Caco-2 (cell line): ENCODE data around the gene MYO7A. TPM values are rescaled to one million over a fixed set of nuclear protein-coding genes. Genes with fewer than 3 reads are reported as not detected.

ENCODE experiments used
- BruUV-seq: library from RNA; stranded (reverse); fragments of 400-500 nt; replicated peaks from 2 replicates; lab custom pipeline; 2021; lab: Mats Ljungman, UMichigan
- CTCF ChIA-PET: fragments of 300-600 bp; sonication (Branson Sonifier 250); formaldehyde crosslinking; loops from one replicate; lab custom pipeline; 2022; ENCODE audit warnings: antibody characterized with exemption; lab: Charles Lee
- POLR2A ChIA-PET: fragments of 300-600 bp; sonication (Branson Sonifier 250); formaldehyde crosslinking; loops from one replicate; lab custom pipeline; 2022; ENCODE audit warnings: antibody characterized with exemption; lab: Charles Lee
- DNase-seq, 2 experiments: peaks; one replicate each; pipeline versions ENCODE4 v3.0.0 to v3.0.0-alpha.2; 2020 to 2022
- H3K27me3 ChIP-seq: replicated peaks from 2 replicates; pipeline ENCODE4 v1.6.0; 2011; ENCODE audit warnings: low read length; ENCODE audit not compliant: control insufficient read depth, insufficient read depth
- H3K36me3 ChIP-seq: 2 replicates; pipeline ENCODE4 v1.5.1; 2011; ENCODE audit warnings: low read length; ENCODE audit not compliant: control insufficient read depth, insufficient read depth
- H3K4me1 ChIP-seq: fragments of 250-450 bp; sonication (Bioruptor Pico); 2 replicates; pipeline ENCODE4 v1.5.1; 2020; ENCODE audit warnings: mild to moderate bottlenecking
- H3K4me3 ChIP-seq: 2 replicates; pipeline ENCODE4 v1.5.1; 2011; ENCODE audit warnings: low read depth, mild to moderate bottlenecking, control low read depth, low read length
- H3K9me3 ChIP-seq: fragments of 250-450 bp; sonication (Bioruptor Pico); 2 replicates; pipeline ENCODE4 v1.5.1; 2020; ENCODE audit warnings: mild to moderate bottlenecking, moderate library complexity
- H3K27ac Mint-ChIP-seq: one replicate; pipeline ENCODE4 v1.8.0; 2022; ENCODE audit warnings: mixed read lengths; ENCODE audit not compliant: unreplicated experiment
- H3K27me3 Mint-ChIP-seq: one replicate; pipeline ENCODE4 v1.8.0; 2022; ENCODE audit warnings: mixed read lengths; ENCODE audit not compliant: insufficient read depth, unreplicated experiment
- H3K36me3 Mint-ChIP-seq: one replicate; pipeline ENCODE4 v1.8.0; 2022; ENCODE audit warnings: mild to moderate bottlenecking, mixed read lengths; ENCODE audit not compliant: insufficient read depth, unreplicated experiment
- H3K4me1 Mint-ChIP-seq: one replicate; pipeline ENCODE4 v1.8.0; 2022; ENCODE audit warnings: low read depth, mixed read lengths; ENCODE audit not compliant: unreplicated experiment
- H3K4me3 Mint-ChIP-seq: one replicate; pipeline ENCODE4 v1.8.0; 2022; ENCODE audit warnings: mild to moderate bottlenecking, moderate library complexity, mixed read lengths; ENCODE audit not compliant: unreplicated experiment
- H3K9me3 Mint-ChIP-seq: one replicate; pipeline ENCODE4 v1.8.0; 2022; ENCODE audit warnings: mixed read lengths; ENCODE audit not compliant: unreplicated experiment
- intact Hi-C: fragments of 100-400 bp; cut with micrococcal nuclease; formaldehyde crosslinking; loops from one replicate; pipeline ENCODE4 v1.10.0; 2022; ENCODE audit not compliant: unreplicated experiment
- total RNA-seq: library from RNA; stranded (reverse); gene quantifications from 2 replicates; pipeline ENCODE4 v1.2.3, GENCODE V29; 2022
- TF ChIP-seq, protein P1 (sequence below), 2 experiments: fragments of 200-600 bp in 1 of 2; IDR thresholded peaks; 1 replicate in 1 of 2; 2 replicates in 1 of 2; pipeline versions ENCODE4 v1.5.1 to v1.8.0; 2011 to 2022; ENCODE audit warnings: antibody characterized with exemption in 1 of 2, control low read depth in 1 of 2, inconsistent platforms in 1 of 2, low read depth in 1 of 2, low read length in 1 of 2, mild to moderate bottlenecking in 1 of 2, moderate library complexity in 1 of 2; ENCODE audit not compliant: insufficient read depth in 1 of 2, severe bottlenecking in 1 of 2, unreplicated experiment in 1 of 2

The MYO7A gene
- total RNA-seq, 1 experiment from 2014 or later, result 8.9 TPM

DNA sequence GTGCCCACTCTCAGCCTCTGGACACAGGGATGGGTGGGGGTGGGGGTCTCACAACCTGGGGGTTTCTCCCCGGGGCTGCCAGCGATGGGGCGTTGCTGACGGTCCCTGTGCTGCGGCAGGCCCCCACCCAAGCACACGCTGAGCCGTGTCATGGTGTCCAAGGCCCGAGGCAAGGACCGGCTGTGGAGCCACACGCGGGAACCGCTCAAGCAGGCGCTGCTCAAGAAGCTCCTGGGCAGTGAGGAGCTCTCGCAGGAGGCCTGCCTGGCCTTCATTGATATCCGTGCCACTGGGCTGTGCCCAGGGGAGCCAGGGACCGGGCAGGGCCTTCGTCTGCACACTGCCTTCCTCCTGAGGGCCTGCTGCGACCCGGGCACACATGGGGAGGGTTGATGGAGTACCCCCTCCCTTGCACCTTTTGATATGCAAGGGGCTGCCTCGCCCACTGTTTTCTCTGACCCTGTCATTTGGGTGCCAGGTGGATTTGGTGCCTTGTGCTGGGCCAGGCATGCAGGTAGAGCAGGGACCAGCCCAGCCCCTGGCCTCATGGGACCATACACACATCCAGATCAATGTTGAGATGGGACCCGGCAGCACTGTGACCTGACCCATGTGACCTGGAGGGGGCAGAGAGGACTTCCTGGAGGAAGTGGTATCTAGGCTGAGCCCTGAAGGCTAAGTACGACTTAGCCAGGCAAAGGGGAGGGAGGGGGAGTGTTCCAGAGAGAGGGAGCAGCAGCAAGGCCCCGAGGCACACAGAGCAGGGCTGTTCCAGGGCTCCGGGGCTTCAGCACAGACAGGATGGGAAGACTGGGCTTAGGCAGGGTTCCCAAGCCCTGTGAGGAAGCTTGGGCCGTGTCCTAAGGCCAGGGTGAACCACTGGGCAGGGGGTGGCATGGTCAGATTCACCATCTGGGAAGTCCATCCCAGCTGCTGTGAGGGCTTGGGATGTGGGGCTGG lies 75.2 kb downstream of the MYO7A start:
- POLR2A ChIA-PET, result interaction anchor here (0.5 kb wide), 1 partner anchor 401 kb away, joined by 5 read pairs; no protein-coding TSS in a partner anchor
- Mint-ChIP-seq H3K9me3 (no peaks in the 10 kb centered on the region), H3K36me3 (no peaks in the 10 kb centered on the region), H3K4me3 (no peak overlapping the region), H3K4me1 (no peaks in the 10 kb centered on the region), H3K27ac (no peak overlapping the region), H3K27me3 (no peaks in the 10 kb centered on the region)
- H3K4me3 ChIP-seq, result no peak overlapping the region
- H3K36me3 ChIP-seq, result no peaks in the 10 kb centered on the region
- no peaks in the 10 kb centered on the region for H3K27me3 ChIP-seq
- intact Hi-C loops, result no loop called here
- BruUV-seq, result no TSS peak
- TF ChIP-seq, protein P1, sequence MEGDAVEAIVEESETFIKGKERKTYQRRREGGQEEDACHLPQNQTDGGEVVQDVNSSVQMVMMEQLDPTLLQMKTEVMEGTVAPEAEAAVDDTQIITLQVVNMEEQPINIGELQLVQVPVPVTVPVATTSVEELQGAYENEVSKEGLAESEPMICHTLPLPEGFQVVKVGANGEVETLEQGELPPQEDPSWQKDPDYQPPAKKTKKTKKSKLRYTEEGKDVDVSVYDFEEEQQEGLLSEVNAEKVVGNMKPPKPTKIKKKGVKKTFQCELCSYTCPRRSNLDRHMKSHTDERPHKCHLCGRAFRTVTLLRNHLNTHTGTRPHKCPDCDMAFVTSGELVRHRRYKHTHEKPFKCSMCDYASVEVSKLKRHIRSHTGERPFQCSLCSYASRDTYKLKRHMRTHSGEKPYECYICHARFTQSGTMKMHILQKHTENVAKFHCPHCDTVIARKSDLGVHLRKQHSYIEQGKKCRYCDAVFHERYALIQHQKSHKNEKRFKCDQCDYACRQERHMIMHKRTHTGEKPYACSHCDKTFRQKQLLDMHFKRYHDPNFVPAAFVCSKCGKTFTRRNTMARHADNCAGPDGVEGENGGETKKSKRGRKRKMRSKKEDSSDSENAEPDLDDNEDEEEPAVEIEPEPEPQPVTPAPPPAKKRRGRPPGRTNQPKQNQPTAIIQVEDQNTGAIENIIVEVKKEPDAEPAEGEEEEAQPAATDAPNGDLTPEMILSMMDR (IDR thresholded peaks at IDR 0.05; ENCODE audit: insufficient read depth in 1 of 2, low read depth in 1 of 2, low read length in 1 of 2, severe bottlenecking in 1 of 2, unreplicated experiment in 1 of 2), result no peak
- peak in 1 of 2 experiments; percentile 39 for DNase-seq
- H3K4me1 ChIP-seq, result no peaks in the 10 kb centered on the region
- CTCF ChIA-PET, result interaction anchor here (1.4 kb wide), 1 partner anchor 76 kb away, joined by 3 read pairs; no protein-coding TSS in a partner anchor
- H3K9me3 ChIP-seq, result no peaks in the 10 kb centered on the region

DNA sequence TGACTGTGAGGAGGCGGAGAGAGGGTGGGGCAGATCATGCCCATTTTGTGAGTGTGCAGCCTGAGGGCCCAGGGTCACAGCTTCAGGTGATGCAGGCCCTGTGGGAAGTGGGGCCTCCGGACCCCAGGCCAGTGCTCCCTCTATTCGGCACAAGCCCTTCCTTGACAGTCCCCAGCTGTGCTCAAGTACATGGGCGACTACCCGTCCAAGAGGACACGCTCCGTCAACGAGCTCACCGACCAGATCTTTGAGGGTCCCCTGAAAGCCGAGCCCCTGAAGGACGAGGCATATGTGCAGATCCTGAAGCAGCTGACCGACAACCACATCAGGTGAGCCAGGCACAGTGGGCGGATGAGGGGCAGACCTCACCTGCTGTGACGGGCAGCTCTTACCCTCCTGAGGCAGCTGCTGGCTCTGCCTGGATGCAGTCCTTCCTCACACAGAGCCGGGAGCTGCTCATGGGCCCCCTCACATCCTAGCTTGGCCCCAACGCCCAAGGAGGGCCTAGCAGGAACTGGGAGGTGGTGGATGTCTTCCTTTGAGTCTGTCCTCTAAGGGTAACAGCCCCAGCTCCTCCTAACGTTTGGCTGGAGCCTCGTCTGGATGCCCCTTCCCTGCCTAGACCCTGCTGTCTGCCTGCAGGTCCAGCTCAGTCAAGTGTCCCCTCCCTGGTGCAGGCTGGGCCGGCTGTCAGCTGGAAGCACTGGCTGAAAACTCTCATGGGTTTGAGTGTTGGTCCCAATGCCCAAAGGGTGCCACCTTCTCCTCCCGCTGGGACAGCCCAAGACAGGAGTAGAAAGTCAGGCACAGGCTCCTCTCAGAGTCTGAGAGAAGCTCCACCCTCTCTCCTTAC lies 76.1 kb downstream of the MYO7A start:
- no peak overlapping the region for H3K27ac Mint-ChIP-seq
- CTCF ChIA-PET, result interaction anchor here (0.8 to 1.2 kb wide), 3 partner anchors 9 to 113 kb away, joined by 3 to 5 read pairs (median 4); partner anchors contain the start of gene MYO7A
- intact Hi-C loops, result no loop called here
- peak in 1 of 2 experiments; percentile 33 for DNase-seq
- H3K9me3 ChIP-seq, result no peaks in the 10 kb centered on the region
- no peaks in the 10 kb centered on the region for H3K27me3 ChIP-seq
- BruUV-seq, result no TSS peak
- H3K4me3 Mint-ChIP-seq, result no peak overlapping the region
- no peaks in the 10 kb centered on the region for H3K36me3 Mint-ChIP-seq
- no peaks in the 10 kb centered on the region for H3K4me1 ChIP-seq
- no peaks in the 10 kb centered on the region for H3K36me3 ChIP-seq
- POLR2A ChIA-PET, result no interaction called here
- H3K4me1 Mint-ChIP-seq, result no peaks in the 10 kb centered on the region
- TF ChIP-seq, protein P1 (IDR thresholded peaks at IDR 0.05; ENCODE audit: insufficient read depth in 1 of 2, low read depth in 1 of 2, low read length in 1 of 2, severe bottlenecking in 1 of 2, unreplicated experiment in 1 of 2), result no peak
- H3K9me3 Mint-ChIP-seq, result no peaks in the 10 kb centered on the region
- no peaks in the 10 kb centered on the region for H3K27me3 Mint-ChIP-seq
- H3K4me3 ChIP-seq, result no peak overlapping the region
